Measurements from ENCODE around the gene NUTM2D. TPM values are rescaled to one million over a fixed set of nuclear protein-coding genes. Genes with fewer than 3 reads are reported as not detected.
A peak's percentile ranks its signal among the peaks of the same experiment; 100 is the strongest.
"Not testable (repeated sequence)": the region's sequence is repeated elsewhere in the genome, so short reads cannot be mapped to it uniquely, and the experiment has no call there.

Gene NUTM2D
- total and polyA plus RNA-seq, 2 experiments from 2014 or later: 0.06 to 0.65 TPM

GRCh38 chr10:87379115-87379514 is 21.6 kb downstream of the NUTM2D start:
- H4K20me1 ChIP-seq (ENCODE audit: insufficient read depth); H2AFZ ChIP-seq; H3K4me2 ChIP-seq (ENCODE audit: unreplicated experiment); H3K9ac ChIP-seq; DNase-seq; H3K79me2 ChIP-seq (ENCODE audit: insufficient read depth); H3K36me3 ChIP-seq (ENCODE audit: low read depth); H3K27ac ChIP-seq; H3F3A ChIP-seq (ENCODE audit: insufficient read depth); in situ Hi-C loops (cut with MboI); H3K4me3 ChIP-seq; H3K4me1 ChIP-seq (ENCODE audit: insufficient read depth); H3K27me3 ChIP-seq (replicated peaks; ENCODE audit: insufficient read depth); H3K9me3 ChIP-seq (ENCODE audit: low read depth); H3K9me2 ChIP-seq (ENCODE audit: insufficient read depth): not testable (repeated sequence)
- 78 to 98% methylated on average over 4 of the region's 4 CpGs for WGBS, 2 experiments (ENCODE audit: low coverage in 1 of 2, low lambda C conversion rate in 2 of 2, missing lambda C conversion rate in 2 of 2)

DNA sequence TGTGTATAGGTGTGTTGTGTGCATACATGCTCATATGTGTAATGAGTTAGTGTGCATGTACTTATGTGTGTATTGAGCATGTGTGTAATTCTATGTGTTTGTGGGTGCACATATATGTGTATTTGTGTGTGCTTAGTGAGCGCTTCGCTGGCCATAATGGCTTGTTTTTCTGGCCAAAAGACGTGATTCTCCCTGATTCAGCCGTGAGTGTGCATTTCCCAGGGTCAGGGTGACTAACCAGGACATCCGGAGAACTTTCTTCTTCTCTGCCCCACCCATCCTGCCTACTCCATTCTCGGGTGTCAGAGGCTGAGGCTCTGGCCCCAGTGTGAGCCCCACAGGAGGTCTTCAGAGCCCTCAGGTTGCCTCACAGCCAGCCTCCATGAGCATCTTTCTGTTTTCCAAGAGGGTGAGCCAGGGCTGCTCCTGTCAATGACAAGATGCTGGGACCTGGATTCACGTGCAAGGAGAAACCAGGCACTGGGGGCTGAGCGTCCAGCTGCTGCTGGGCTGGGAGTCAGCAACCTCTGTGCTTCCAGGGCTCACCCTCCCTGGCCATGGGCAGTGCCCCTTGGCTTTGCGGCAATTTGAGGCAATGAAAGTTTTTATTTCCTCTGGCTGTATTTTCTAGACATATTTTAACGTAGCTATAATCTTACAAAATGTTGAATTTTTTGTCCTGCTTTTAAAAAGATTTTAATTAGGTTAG is 25.8 kb downstream of the NUTM2D start:
- H4K20me1 ChIP-seq (ENCODE audit: insufficient read depth); H3K4me3 ChIP-seq; H3K4me2 ChIP-seq (ENCODE audit: unreplicated experiment); H3K9ac ChIP-seq; H3F3A ChIP-seq (ENCODE audit: insufficient read depth); in situ Hi-C loops (cut with MboI); H3K79me2 ChIP-seq (ENCODE audit: insufficient read depth); H3K9me2 ChIP-seq (ENCODE audit: insufficient read depth); H3K9me3 ChIP-seq (ENCODE audit: low read depth); H3K4me1 ChIP-seq (ENCODE audit: insufficient read depth); H3K36me3 ChIP-seq (ENCODE audit: low read depth); H3K27me3 ChIP-seq (replicated peaks; ENCODE audit: insufficient read depth): not testable (repeated sequence)
- 51 to 54% methylated on average over 7 to 9 of the region's 10 CpGs for WGBS, 2 experiments (ENCODE audit: low coverage in 1 of 2, low lambda C conversion rate in 2 of 2, missing lambda C conversion rate in 2 of 2)
- Histone ChIP-seq H3K27ac (peak overlapping the region; percentile 53; the same call in 1 of the 2 replicates), H2AFZ (0 out of 2 replicates have a peak overlapping the region, but pooled peaks have one; percentile 31)
- DNase-seq: peak; percentile 58

DNA sequence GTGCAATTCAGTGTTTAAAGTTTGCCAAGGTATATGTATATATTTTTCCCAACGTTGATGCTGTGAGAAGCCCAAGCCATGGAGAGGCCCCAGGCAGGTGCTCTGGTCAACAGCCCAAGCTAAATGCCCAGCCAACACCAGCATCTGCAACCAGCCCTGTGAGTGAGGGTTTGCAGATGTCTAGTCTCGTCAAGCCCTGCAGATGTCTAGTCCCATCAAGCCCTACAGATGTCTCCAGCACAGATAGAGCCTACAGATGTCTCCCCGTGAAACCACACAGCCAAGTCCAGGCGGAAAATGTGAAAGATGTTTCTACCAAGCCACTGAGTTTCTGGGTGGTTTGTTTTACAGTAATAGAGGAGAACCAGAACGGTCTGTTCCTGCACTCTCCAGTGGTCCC is 26.7 kb downstream of the NUTM2D start:
- H3K9me2 ChIP-seq (ENCODE audit: insufficient read depth); H3K27me3 ChIP-seq (replicated peaks; ENCODE audit: insufficient read depth); H3K4me1 ChIP-seq (ENCODE audit: insufficient read depth); H3K4me3 ChIP-seq; H3F3A ChIP-seq (ENCODE audit: insufficient read depth); H3K36me3 ChIP-seq (ENCODE audit: low read depth); DNase-seq; H2AFZ ChIP-seq; H3K4me2 ChIP-seq (ENCODE audit: unreplicated experiment); H3K9ac ChIP-seq; H4K20me1 ChIP-seq (ENCODE audit: insufficient read depth); H3K79me2 ChIP-seq (ENCODE audit: insufficient read depth); in situ Hi-C loops (cut with MboI); H3K9me3 ChIP-seq (ENCODE audit: low read depth); H3K27ac ChIP-seq: not testable (repeated sequence)
- 44 to 55% methylated on average over 4 to 5 of the region's 5 CpGs for WGBS, 2 experiments (ENCODE audit: low coverage in 1 of 2, low lambda C conversion rate in 2 of 2, missing lambda C conversion rate in 2 of 2)

DNA sequence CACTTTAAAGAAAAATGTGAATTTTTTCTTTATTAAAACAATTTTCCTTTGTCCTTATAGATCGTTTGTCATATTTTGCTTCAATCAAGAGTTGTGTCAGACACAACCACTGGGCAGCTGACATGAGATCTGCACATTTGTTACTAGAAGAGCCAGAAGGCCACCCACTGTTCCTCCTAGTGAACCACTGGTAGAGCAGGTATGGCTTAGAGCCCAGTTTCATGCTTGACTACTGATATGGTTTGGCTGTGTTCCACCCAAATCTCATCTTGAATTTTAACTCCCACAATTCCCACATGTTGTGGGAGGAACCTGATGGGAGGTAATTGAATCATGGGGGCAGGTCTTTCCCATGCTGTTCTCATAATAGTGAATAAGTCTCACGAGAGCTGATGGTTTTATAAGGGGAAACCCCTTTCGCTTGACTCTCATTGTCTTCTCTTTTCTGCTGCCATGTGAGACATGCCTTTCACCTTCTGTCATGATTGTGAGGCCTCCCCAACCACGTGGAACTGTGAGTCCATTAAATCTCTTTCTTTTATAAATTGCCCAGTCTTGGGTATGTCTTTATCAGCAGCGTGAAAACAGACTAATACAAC is 28.3 kb downstream of the NUTM2D start:
- H4K20me1 ChIP-seq (ENCODE audit: insufficient read depth); H3K4me2 ChIP-seq (ENCODE audit: unreplicated experiment); H3K9me3 ChIP-seq (ENCODE audit: low read depth); DNase-seq; H2AFZ ChIP-seq; H3K9ac ChIP-seq; H3K4me3 ChIP-seq; H3K4me1 ChIP-seq (ENCODE audit: insufficient read depth); H3K79me2 ChIP-seq (ENCODE audit: insufficient read depth); H3K9me2 ChIP-seq (ENCODE audit: insufficient read depth); in situ Hi-C loops (cut with MboI); H3F3A ChIP-seq (ENCODE audit: insufficient read depth); H3K36me3 ChIP-seq (ENCODE audit: low read depth); H3K27ac ChIP-seq; H3K27me3 ChIP-seq (replicated peaks; ENCODE audit: insufficient read depth): not testable (repeated sequence)
- 51 to 56% methylated on average over 5 of the region's 5 CpGs for WGBS, 2 experiments (ENCODE audit: low coverage in 1 of 2, low lambda C conversion rate in 2 of 2, missing lambda C conversion rate in 2 of 2)

DNA sequence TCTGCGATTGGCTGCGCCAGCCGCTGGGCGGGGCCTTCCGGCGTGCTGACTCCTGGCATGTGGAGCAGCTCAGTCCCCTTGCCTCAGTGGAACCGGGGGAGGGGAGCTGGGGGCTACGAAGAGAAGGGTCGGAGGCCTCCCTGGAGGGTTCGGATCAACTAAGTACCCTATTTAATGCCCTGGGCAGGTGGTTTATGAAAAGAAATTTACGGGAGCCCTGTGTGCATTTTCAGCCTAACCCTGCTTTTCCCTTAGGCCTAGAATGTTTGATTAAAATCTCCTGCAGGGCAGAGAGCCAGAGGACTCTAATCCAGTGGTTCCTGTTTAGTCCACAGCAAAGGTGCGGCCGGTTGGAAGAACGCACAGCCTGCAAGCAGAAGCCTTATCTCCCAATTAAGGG is 33.8 kb downstream of the NUTM2D start:
- H3F3A ChIP-seq (ENCODE audit: insufficient read depth); H3K79me2 ChIP-seq (ENCODE audit: insufficient read depth); H4K20me1 ChIP-seq (ENCODE audit: insufficient read depth); H2AFZ ChIP-seq; H3K4me2 ChIP-seq (ENCODE audit: unreplicated experiment); H3K9ac ChIP-seq; H3K27me3 ChIP-seq (replicated peaks; ENCODE audit: insufficient read depth); H3K36me3 ChIP-seq (ENCODE audit: low read depth); H3K27ac ChIP-seq; H3K4me1 ChIP-seq (ENCODE audit: insufficient read depth); DNase-seq; H3K9me3 ChIP-seq (ENCODE audit: low read depth); H3K9me2 ChIP-seq (ENCODE audit: insufficient read depth); H3K4me3 ChIP-seq; in situ Hi-C loops (cut with MboI): not testable (repeated sequence)
- 20 to 25% methylated on average over 7 to 14 of the region's 14 CpGs for WGBS, 2 experiments (ENCODE audit: low coverage in 1 of 2, low lambda C conversion rate in 2 of 2, missing lambda C conversion rate in 2 of 2)

DNA sequence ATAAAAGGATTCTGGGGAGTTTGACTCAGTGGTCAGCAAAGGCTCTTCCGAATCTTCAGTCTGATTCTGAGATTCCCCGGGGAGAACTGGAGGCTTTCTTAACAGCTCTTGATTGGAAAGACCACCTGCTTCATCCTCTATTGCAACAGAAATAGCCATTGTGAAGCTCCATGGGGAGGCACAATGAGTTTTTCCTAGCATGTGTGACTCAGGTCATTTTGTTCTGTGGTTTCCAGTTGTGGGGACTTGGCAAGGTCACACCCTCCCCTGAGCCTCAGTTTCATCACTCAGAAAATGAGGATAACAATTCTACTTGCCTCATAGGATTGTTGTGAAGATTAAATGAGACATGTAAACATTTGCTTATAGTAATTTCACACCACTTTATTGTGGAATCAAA is 38.7 kb downstream of the NUTM2D start:
- 38 to 52% methylated on average over 2 of the region's 2 CpGs for WGBS, 2 experiments (ENCODE audit: low coverage in 1 of 2, low lambda C conversion rate in 2 of 2, missing lambda C conversion rate in 2 of 2)
- DNase-seq: peak; percentile 1
- H2AFZ ChIP-seq; H3K79me2 ChIP-seq (ENCODE audit: insufficient read depth); H3K4me3 ChIP-seq; H3F3A ChIP-seq (ENCODE audit: insufficient read depth); H3K9ac ChIP-seq; H3K27me3 ChIP-seq (replicated peaks; ENCODE audit: insufficient read depth); in situ Hi-C loops (cut with MboI); H3K4me2 ChIP-seq (ENCODE audit: unreplicated experiment); H3K4me1 ChIP-seq (ENCODE audit: insufficient read depth); H3K36me3 ChIP-seq (ENCODE audit: low read depth); H3K9me2 ChIP-seq (ENCODE audit: insufficient read depth); H4K20me1 ChIP-seq (ENCODE audit: insufficient read depth); H3K27ac ChIP-seq; H3K9me3 ChIP-seq (ENCODE audit: low read depth): not testable (repeated sequence)

GRCh38 chr10:87398436-87398835 is 40.9 kb downstream of the NUTM2D start:
- H3K36me3 ChIP-seq (ENCODE audit: low read depth); H3K4me1 ChIP-seq (ENCODE audit: insufficient read depth); H4K20me1 ChIP-seq (ENCODE audit: insufficient read depth); H3K27me3 ChIP-seq (replicated peaks; ENCODE audit: insufficient read depth); H3K27ac ChIP-seq; H3K79me2 ChIP-seq (ENCODE audit: insufficient read depth); H2AFZ ChIP-seq; H3F3A ChIP-seq (ENCODE audit: insufficient read depth); in situ Hi-C loops (cut with MboI); H3K9me2 ChIP-seq (ENCODE audit: insufficient read depth); H3K9me3 ChIP-seq (ENCODE audit: low read depth); H3K4me3 ChIP-seq; H3K9ac ChIP-seq; H3K4me2 ChIP-seq (ENCODE audit: unreplicated experiment); DNase-seq: not testable (repeated sequence)
- WGBS, 2 experiments (ENCODE audit: low coverage in 1 of 2, low lambda C conversion rate in 2 of 2, missing lambda C conversion rate in 2 of 2): 83 to 90% methylated on average over 2 of the region's 2 CpGs

Data from GM23248 (cell line).